Uterus (tissue), 2 donors: ENCODE measurements around the gene SIPA1.

Experiments
- CTCF ChIP-seq, 4 experiments: fragments of 200-600 bp in 2 of 4; fragments of 450-650 bp in 2 of 4; sonication (generic) in 2 of 4; IDR thresholded peaks; one replicate each; pipeline ENCODE4 v1.5.1; 2016 to 2019; ENCODE audit warnings: antibody characterized with exemption in 4 of 4, mild to moderate bottlenecking in 2 of 4, moderate library complexity in 1 of 4
- POLR2A ChIP-seq, 2 donors: fragments of 450-650 bp; IDR thresholded peaks; one replicate each; pipeline ENCODE4 v1.6.1; 2016; ENCODE audit warnings: antibody characterized with exemption in 2 of 2, mild to moderate bottlenecking in 1 of 2, moderate library complexity in 1 of 2

GRCh38 chr11:65624931-65625627 lies 12.8 kb upstream of the SIPA1 start:
- TF ChIP-seq POLR2A (IDR thresholded peaks at IDR 0.05) (no peak), CTCF (IDR thresholded peaks at IDR 0.05) (no peak)
